Measurements from ENCODE around the gene TMSB15B.

DNA sequence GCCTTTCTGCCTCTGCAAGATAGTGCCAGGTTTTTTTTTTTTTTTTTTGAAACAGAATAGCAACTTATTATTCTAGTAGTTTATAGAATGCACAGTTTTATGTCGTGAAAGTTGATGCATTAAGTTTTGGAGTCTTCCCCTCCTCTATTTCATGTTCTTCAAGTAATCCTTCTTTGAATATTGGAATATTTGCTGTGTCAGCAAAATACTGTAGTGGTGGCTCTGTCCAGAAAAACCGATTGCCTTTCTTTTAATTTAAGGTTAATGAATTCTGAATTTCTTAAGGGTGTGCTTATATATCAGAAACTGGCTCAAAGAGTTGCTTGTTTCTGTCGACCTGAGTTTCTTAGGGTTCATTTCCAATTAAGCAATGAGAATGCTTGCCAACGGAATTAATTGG is 34.8 kb upstream of the TMSB15B start:
- TF ChIP-seq TAF1 (IDR thresholded peaks at IDR 0.05; ENCODE audit: borderline replicate concordance, low read depth, low read length) = no peak
- no peak for TF ChIP-seq POLR2AphosphoS5 (IDR thresholded peaks at IDR 0.05; ENCODE audit: low read depth, low read length)
- TF ChIP-seq POLR2A (IDR thresholded peaks at IDR 0.05; ENCODE audit: low read depth, low read length) = no peak

Data from GM12892 (cell line).